Liver (tissue), 9 donors: ENCODE measurements around the gene SHMT2. TPM values are rescaled to one million over a fixed set of nuclear protein-coding genes. Genes with fewer than 3 reads are reported as not detected.
A peak's percentile ranks its signal among the peaks of the same experiment; 100 is the strongest.

ENCODE experiments used
- DNase-seq: peaks from one replicate; pipeline ENCODE4 v3.0.0-alpha.2; 2017; ENCODE audit warnings: low spot score
- H3K27ac ChIP-seq, 2 donors: one replicate each; pipeline ENCODE4 v1.7.0; 2013; ENCODE audit warnings: inconsistent platforms in 2 of 2, low read length in 2 of 2, control low read depth in 1 of 2, low read depth in 1 of 2, mild to moderate bottlenecking in 1 of 2
- H3K27me3 ChIP-seq, 4 donors: one replicate each; pipeline versions ENCODE4 v1.6.1 to v1.7.0; 2013; ENCODE audit warnings: low read length in 3 of 4, inconsistent platforms in 1 of 4, mild to moderate bottlenecking in 1 of 4, moderate library complexity in 1 of 4; ENCODE audit not compliant: control insufficient read depth in 4 of 4, insufficient read depth in 4 of 4
- H3K36me3 ChIP-seq, 4 donors: one replicate each; pipeline versions ENCODE4 v1.6.1 to v1.7.0; 2013; ENCODE audit warnings: low read length in 3 of 4, mild to moderate bottlenecking in 3 of 4, low read depth in 1 of 4, moderate library complexity in 1 of 4; ENCODE audit not compliant: control insufficient read depth in 4 of 4, insufficient read depth in 3 of 4
- H3K4me1 ChIP-seq, 4 donors: one replicate each; pipeline versions ENCODE4 v1.6.1 to v1.7.0; 2013; ENCODE audit warnings: low read length in 3 of 4, mild to moderate bottlenecking in 3 of 4, moderate library complexity in 1 of 4; ENCODE audit not compliant: control insufficient read depth in 4 of 4, insufficient read depth in 4 of 4
- H3K4me3 ChIP-seq, 3 donors: one replicate each; pipeline versions ENCODE4 v1.6.1 to v1.7.0; 2013; ENCODE audit warnings: low read length in 3 of 3, control low read depth in 1 of 3, low read depth in 1 of 3, mild to moderate bottlenecking in 1 of 3
- H3K9ac ChIP-seq, 2 donors: one replicate each; pipeline ENCODE4 v1.7.0; 2013; ENCODE audit warnings: low read length in 2 of 2, mild to moderate bottlenecking in 2 of 2, moderate library complexity in 2 of 2, control low read depth in 1 of 2, low read depth in 1 of 2
- H3K9me3 ChIP-seq, 4 donors: one replicate each; pipeline versions ENCODE4 v1.6.1 to v1.7.0; 2013; ENCODE audit warnings: low read length in 3 of 4; ENCODE audit not compliant: control insufficient read depth in 4 of 4
- ATF3 ChIP-seq: IDR thresholded peaks from 2 replicates; pipeline ENCODE4 v1.6.1; 2016; ENCODE audit warnings: antibody characterized with exemption
- EGR1 ChIP-seq, 2 donors: IDR thresholded peaks; 2 replicates each; pipeline ENCODE4 v1.6.1; 2016 to 2018; ENCODE audit warnings: antibody characterized with exemption in 2 of 2, low read depth in 2 of 2
- FOXA1 ChIP-seq: IDR thresholded peaks from 2 replicates; pipeline ENCODE4 v1.6.1; 2016; ENCODE audit warnings: antibody characterized with exemption
- FOXA2 ChIP-seq: IDR thresholded peaks from 2 replicates; pipeline ENCODE4 v1.6.1; 2016; ENCODE audit warnings: antibody characterized with exemption
- GABPA ChIP-seq, 2 donors: IDR thresholded peaks in 1 of 2; conservative IDR thresholded peaks in 1 of 2; 2 replicates each; pipeline ENCODE4 v1.6.1; 2016; ENCODE audit warnings: antibody characterized with exemption in 2 of 2, mild to moderate bottlenecking in 1 of 2, moderate library complexity in 1 of 2
- HNF4A ChIP-seq, 2 donors: conservative IDR thresholded peaks; 2 replicates each; pipeline ENCODE4 v1.6.1; 2016; ENCODE audit warnings: antibody characterized with exemption in 2 of 2, mild to moderate bottlenecking in 2 of 2
- HNF4G ChIP-seq: IDR thresholded peaks from 2 replicates; pipeline ENCODE4 v1.6.1; 2016; ENCODE audit warnings: antibody characterized with exemption
- JUND ChIP-seq, 2 donors: IDR thresholded peaks; 2 replicates each; pipeline ENCODE4 v1.6.1; 2016; ENCODE audit warnings: antibody characterized with exemption in 2 of 2
- MAX ChIP-seq: IDR thresholded peaks from 2 replicates; pipeline ENCODE4 v1.6.1; 2016; ENCODE audit warnings: antibody characterized with exemption
- NR2F2 ChIP-seq: IDR thresholded peaks from 2 replicates; pipeline ENCODE4 v1.6.1; 2016; ENCODE audit warnings: antibody characterized with exemption
- RAD21 ChIP-seq, 2 donors: IDR thresholded peaks; 2 replicates each; pipeline ENCODE4 v1.6.1; 2016; ENCODE audit warnings: antibody characterized with exemption in 2 of 2, mild to moderate bottlenecking in 2 of 2
- RXRA ChIP-seq, 2 donors: IDR thresholded peaks; 2 replicates each; pipeline ENCODE4 v1.6.1; 2017 to 2018; ENCODE audit warnings: antibody characterized with exemption in 2 of 2, mild to moderate bottlenecking in 1 of 2
- SP1 ChIP-seq: IDR thresholded peaks from 2 replicates; pipeline ENCODE4 v1.6.1; 2018; ENCODE audit warnings: antibody characterized with exemption, mild to moderate bottlenecking
- TAF1 ChIP-seq: conservative IDR thresholded peaks from 2 replicates; pipeline ENCODE4 v1.6.1; 2016; ENCODE audit warnings: antibody characterized with exemption, mild to moderate bottlenecking
- YY1 ChIP-seq: IDR thresholded peaks from 2 replicates; pipeline ENCODE4 v1.6.1; 2016; ENCODE audit warnings: antibody characterized with exemption, mild to moderate bottlenecking
- ZBTB33 ChIP-seq: IDR thresholded peaks from 2 replicates; pipeline ENCODE4 v1.6.1; 2016; ENCODE audit warnings: antibody characterized with exemption
- WGBS: extraction: QIAGEN DNeasy Blood & Tissue Kit; methylation state at CpG from one replicate; pipeline ENCODE4 v1.1.7; 2013; 5-methylcytosine and 5-hydroxymethylcytosine counted together
- polyA plus RNA-seq, 2 donors: library from polyadenylated mRNA; stranded (reverse) in 1 of 2; unstranded in 1 of 2; fragments of 200-250 nt in 1 of 2; fragments of >200 nt in 1 of 2; fragmentation: Nextera tagmentation in 1 of 2; extraction: Ambion mirVana in 1 of 2; gene quantifications; one replicate each; pipeline versions ENCODE4 v1.2.1 to v1.2.3, GENCODE V29; 2013 to 2015
- total RNA-seq, 2 donors: library from RNA; depleted of rRNA; stranded (reverse); fragments of >200 nt; gene quantifications; one replicate each; pipeline ENCODE4 v1.2.3, GENCODE V29; 2014
- TF ChIP-seq, protein P1 (sequence below): fragments of 150-350 bp; IDR thresholded peaks from 2 replicates; pipeline ENCODE4 v1.5.1; 2017; ENCODE audit warnings: improper control_type of control experiment, low read depth, low read length; ENCODE audit not compliant: missing input control
- TF ChIP-seq, protein P2 (sequence below): IDR thresholded peaks from 2 replicates; pipeline ENCODE4 v1.6.1; 2016; ENCODE audit warnings: antibody characterized with exemption, mild to moderate bottlenecking
- donor health status: healthy.
- donor health status: healthy.
- donor health status: healthy.
- donor health status: healthy.
- donor health status: healthy.

Gene SHMT2
- total and polyA plus RNA-seq, 4 donors, result 66.7 to 276 (median 179) TPM

DNA sequence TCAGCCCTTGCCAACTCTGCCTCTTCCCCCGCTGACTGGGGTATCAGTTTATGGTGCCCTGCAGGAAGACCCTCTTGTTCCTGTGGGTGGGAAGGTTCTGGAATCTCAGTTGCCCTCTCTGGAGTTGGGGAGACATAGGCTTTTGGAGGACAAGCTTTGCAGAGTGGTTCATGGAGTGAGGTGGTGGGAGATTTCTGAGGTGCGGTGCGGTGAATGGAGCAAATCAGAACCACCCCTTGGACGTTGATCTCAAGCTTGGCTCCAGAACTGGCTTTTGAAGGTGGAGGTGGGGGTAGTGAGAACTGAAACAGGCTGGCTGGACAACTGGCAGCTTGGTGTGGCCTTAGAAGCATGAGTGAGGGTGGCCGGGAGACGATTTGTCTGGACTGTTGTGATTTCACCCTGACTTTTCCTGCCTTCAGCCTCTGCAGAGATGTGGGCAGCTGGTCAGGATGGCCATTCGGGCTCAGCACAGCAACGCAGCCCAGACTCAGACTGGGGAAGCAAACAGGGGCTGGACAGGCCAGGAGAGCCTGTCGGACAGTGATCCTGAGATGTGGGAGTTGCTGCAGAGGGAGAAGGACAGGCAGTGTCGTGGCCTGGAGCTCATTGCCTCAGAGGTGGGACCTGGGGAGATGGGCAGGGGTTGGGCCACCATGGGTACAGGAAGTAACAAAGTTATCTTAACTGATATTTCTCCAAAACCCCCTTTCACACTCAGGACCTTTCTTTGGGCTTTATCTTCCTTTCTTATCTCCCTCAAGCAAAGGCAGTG lies 1.1 kb downstream of the SHMT2 start (continued):
- TF ChIP-seq, protein P1, sequence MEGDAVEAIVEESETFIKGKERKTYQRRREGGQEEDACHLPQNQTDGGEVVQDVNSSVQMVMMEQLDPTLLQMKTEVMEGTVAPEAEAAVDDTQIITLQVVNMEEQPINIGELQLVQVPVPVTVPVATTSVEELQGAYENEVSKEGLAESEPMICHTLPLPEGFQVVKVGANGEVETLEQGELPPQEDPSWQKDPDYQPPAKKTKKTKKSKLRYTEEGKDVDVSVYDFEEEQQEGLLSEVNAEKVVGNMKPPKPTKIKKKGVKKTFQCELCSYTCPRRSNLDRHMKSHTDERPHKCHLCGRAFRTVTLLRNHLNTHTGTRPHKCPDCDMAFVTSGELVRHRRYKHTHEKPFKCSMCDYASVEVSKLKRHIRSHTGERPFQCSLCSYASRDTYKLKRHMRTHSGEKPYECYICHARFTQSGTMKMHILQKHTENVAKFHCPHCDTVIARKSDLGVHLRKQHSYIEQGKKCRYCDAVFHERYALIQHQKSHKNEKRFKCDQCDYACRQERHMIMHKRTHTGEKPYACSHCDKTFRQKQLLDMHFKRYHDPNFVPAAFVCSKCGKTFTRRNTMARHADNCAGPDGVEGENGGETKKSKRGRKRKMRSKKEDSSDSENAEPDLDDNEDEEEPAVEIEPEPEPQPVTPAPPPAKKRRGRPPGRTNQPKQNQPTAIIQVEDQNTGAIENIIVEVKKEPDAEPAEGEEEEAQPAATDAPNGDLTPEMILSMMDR, result no peak
- peak; percentile 56 for TF ChIP-seq YY1
- TF ChIP-seq TAF1, result peak; percentile 94
- TF ChIP-seq JUND (IDR thresholded peaks at IDR 0.05), result no peak
- peak in 1 of 2 donors; percentile 3 for TF ChIP-seq RXRA (IDR thresholded peaks at IDR 0.05)

DNA sequence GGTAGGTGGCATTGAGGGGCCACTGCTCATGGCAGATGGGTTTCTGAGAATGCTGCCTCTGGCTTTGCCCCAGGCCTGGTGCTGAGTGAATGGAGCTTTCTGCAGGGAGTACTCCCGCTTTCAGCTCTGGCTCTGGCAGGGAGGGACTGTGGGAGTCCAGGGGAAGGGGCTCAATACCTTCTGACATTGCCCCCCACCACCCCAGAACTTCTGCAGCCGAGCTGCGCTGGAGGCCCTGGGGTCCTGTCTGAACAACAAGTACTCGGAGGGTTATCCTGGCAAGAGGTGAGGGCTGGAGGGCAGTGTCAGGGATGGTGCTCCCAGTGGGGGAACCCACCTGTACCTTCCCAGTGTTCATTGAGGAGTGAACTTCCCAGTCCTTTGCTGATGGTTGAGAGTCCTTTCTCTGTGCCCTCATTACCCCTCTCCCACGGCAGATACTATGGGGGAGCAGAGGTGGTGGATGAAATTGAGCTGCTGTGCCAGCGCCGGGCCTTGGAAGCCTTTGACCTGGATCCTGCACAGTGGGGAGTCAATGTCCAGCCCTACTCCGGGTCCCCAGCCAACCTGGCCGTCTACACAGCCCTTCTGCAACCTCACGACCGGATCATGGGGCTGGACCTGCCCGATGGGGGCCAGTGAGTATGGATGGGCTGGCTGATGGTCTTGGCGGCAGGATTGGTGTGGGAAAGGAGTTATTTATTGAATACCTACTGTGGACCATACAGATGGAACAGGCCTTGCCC lies 1.9 kb downstream of the SHMT2 start:
- peaks cover 18 to 61% (median 46%) of the 10 kb centered on the region in 4 donors for H3K4me1 ChIP-seq
- H3K9ac ChIP-seq, result peak overlapping the region; percentile 76 to 88
- peak overlapping the region; percentile 55 to 83 (median 68) for H3K4me3 ChIP-seq
- no peak for DNase-seq
- peaks cover 12 to 20% (median 15%) of the 10 kb centered on the region in 4 donors for H3K36me3 ChIP-seq
- peak overlapping the region; percentile 94 to 97 for H3K27ac ChIP-seq
- 43% methylated on average over 13 of the region's 13 CpGs for WGBS
- H3K27me3 ChIP-seq, result no peaks in the 10 kb centered on the region
- H3K9me3 ChIP-seq, result no peaks in the 10 kb centered on the region
- TF ChIP-seq YY1 (no peak), MAX (no peak), FOXA2 (no peak), TAF1 (no peak), RXRA (IDR thresholded peaks at IDR 0.05) (peak; percentile 53 to 64), GABPA (IDR thresholded peaks at IDR 0.05 in 1 of 2, conservative IDR thresholded peaks at IDR 0.05 in 1 of 2) (no peak), HNF4G (no peak), ATF3 (no peak), NR2F2 (no peak), EGR1 (IDR thresholded peaks at IDR 0.05; ENCODE audit: low read depth in 2 of 2) (no peak), SP1 (peak; percentile 34), ZBTB33 (no peak), JUND (IDR thresholded peaks at IDR 0.05) (no peak), HNF4A (conservative IDR thresholded peaks at IDR 0.05) (peak; percentile 44 to 51), RAD21 (IDR thresholded peaks at IDR 0.05) (peak in 1 of 2 donors; percentile 13), FOXA1 (no peak)
- TF ChIP-seq, protein P2, sequence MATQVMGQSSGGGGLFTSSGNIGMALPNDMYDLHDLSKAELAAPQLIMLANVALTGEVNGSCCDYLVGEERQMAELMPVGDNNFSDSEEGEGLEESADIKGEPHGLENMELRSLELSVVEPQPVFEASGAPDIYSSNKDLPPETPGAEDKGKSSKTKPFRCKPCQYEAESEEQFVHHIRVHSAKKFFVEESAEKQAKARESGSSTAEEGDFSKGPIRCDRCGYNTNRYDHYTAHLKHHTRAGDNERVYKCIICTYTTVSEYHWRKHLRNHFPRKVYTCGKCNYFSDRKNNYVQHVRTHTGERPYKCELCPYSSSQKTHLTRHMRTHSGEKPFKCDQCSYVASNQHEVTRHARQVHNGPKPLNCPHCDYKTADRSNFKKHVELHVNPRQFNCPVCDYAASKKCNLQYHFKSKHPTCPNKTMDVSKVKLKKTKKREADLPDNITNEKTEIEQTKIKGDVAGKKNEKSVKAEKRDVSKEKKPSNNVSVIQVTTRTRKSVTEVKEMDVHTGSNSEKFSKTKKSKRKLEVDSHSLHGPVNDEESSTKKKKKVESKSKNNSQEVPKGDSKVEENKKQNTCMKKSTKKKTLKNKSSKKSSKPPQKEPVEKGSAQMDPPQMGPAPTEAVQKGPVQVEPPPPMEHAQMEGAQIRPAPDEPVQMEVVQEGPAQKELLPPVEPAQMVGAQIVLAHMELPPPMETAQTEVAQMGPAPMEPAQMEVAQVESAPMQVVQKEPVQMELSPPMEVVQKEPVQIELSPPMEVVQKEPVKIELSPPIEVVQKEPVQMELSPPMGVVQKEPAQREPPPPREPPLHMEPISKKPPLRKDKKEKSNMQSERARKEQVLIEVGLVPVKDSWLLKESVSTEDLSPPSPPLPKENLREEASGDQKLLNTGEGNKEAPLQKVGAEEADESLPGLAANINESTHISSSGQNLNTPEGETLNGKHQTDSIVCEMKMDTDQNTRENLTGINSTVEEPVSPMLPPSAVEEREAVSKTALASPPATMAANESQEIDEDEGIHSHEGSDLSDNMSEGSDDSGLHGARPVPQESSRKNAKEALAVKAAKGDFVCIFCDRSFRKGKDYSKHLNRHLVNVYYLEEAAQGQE, result no peak
- TF ChIP-seq, protein P1, result no peak
